ENCODE data around the gene TBXAS1. TPM values are rescaled to one million over a fixed set of nuclear protein-coding genes. Genes with fewer than 3 reads are reported as not detected.

The TBXAS1 gene
- total and polyA plus RNA-seq, 2 of the 8 experiments (the other 6 are each of a cell fraction or from before 2014, with no cell fraction given): 0.86 to 2.1 TPM

GRCh38 chr7:139876622-139877283, 47.7 kb downstream of the TBXAS1 start:
- Histone ChIP-seq H3K4me3 (ENCODE audit: extremely low read depth in 1 of 4, insufficient read depth in 2 of 4, low read depth in 3 of 4, low read length in 4 of 4) (no peak overlapping the region), H4K20me1 (replicated peaks in 1 of 2; ENCODE audit: control insufficient read depth in 1 of 2, insufficient read depth in 2 of 2, low read length in 2 of 2) (no peaks in the 10 kb centered on the region)
- POLR2A ChIA-PET (ENCODE audit: partially characterized antibody): no interaction called here

More at GRCh38 chr7:139876622-139877283, 47.7 kb downstream of the TBXAS1 start:
- Histone ChIP-seq H4K91ac (replicated peaks; ENCODE audit: insufficient read length, low read length) (no peak overlapping the region), H2BK120ac (replicated peaks; ENCODE audit: low read depth, low read length) (no peak overlapping the region), H3K4me2 (ENCODE audit: insufficient read depth in 1 of 2, low read depth in 2 of 2, low read length in 2 of 2) (no peak overlapping the region), H3K79me1 (ENCODE audit: low read depth, low read length) (no peaks in the 10 kb centered on the region), H3K18ac (ENCODE audit: extremely low read depth, low read length) (no peak overlapping the region), H2BK5ac (ENCODE audit: low read depth, low read length) (no peak overlapping the region), H3K4ac (replicated peaks; ENCODE audit: insufficient read length, low read depth, low read length) (no peak overlapping the region), H2BK12ac (ENCODE audit: low read depth, low read length) (no peak overlapping the region), H2AK5ac (ENCODE audit: low read depth, low read length) (no peak overlapping the region), H2AFZ (ENCODE audit: low read length) (no peak overlapping the region), H3K23me2 (ENCODE audit: low read depth, low read length) (no peaks in the 10 kb centered on the region; the same call in 1 of the 2 replicates), H3K79me2 (ENCODE audit: control insufficient read depth in 1 of 2, insufficient read depth in 2 of 2, low read length in 2 of 2) (no peaks in the 10 kb centered on the region), H3K4me1 (replicated peaks in 1 of 4; ENCODE audit: control insufficient read depth in 3 of 4, insufficient read depth in 4 of 4, low read length in 3 of 4) (no peaks in the 10 kb centered on the region), H3K27me3 (replicated peaks in 1 of 4; ENCODE audit: control insufficient read depth in 3 of 4, extremely low read depth in 1 of 4, insufficient read depth in 3 of 4, low read length in 3 of 4) (no peaks in the 10 kb centered on the region), H3K56ac (replicated peaks; ENCODE audit: insufficient read length, low read depth, low read length) (no peak overlapping the region), H3K36me3 (ENCODE audit: control insufficient read depth in 2 of 4, insufficient read depth in 4 of 4, low read length in 3 of 4) (no peaks in the 10 kb centered on the region), H3K27ac (ENCODE audit: low read depth, low read length) (no peak overlapping the region), H3K14ac (ENCODE audit: insufficient read length) (no peak overlapping the region), H3K23ac (ENCODE audit: insufficient read length) (no peak overlapping the region), H3K9ac (replicated peaks in 1 of 4; ENCODE audit: extremely low read depth in 1 of 4, low read depth in 3 of 4, low read length in 3 of 4) (no peak overlapping the region), H4K8ac (ENCODE audit: extremely low read depth, insufficient read depth, low read length) (no peak overlapping the region), H2BK20ac (ENCODE audit: low read length) (no peak overlapping the region), H2BK15ac (ENCODE audit: low read length) (no peak overlapping the region), H4K5ac (ENCODE audit: insufficient read length, low read depth, low read length) (no peak overlapping the region), H3K9me3 (ENCODE audit: insufficient read depth in 2 of 2, low read depth in 1 of 2, low read length in 1 of 2) (no peaks in the 10 kb centered on the region)
- 89% methylated on average over 8 of the region's 8 CpGs; no CpG with 5 or more reads in 1 of the 2 experiments for WGBS, 2 experiments (ENCODE audit: extremely low coverage in 1 of 2, insufficient coverage in 1 of 2, insufficient read length in 1 of 2, insufficient replicate concordance in 2 of 2, low coverage in 1 of 2, low lambda C conversion rate in 2 of 2, missing lambda C conversion rate in 1 of 2)
- CTCF ChIA-PET (ENCODE audit: partially characterized antibody): interaction anchor here (0.7 kb wide), 1 partner anchor 131 kb away, joined by 3 read pairs; no protein-coding TSS in a partner anchor
- FAIRE-seq: no peak
- no peak for DNase-seq (ENCODE audit: low read depth in 1 of 2, low spot score in 2 of 2)
- no peak for TF ChIP-seq SRF (IDR thresholded peaks at IDR 0.05; ENCODE audit: low read depth, low read length)
- TF ChIP-seq SIX5 (IDR thresholded peaks at IDR 0.05; ENCODE audit: low read depth, low read length): no peak
- TF ChIP-seq CEBPB (IDR thresholded peaks at IDR 0.05; ENCODE audit: low read depth, low read length): no peak
- TF ChIP-seq RBBP5 (IDR thresholded peaks at IDR 0.05; ENCODE audit: borderline replicate concordance, low read depth, low read length): no peak
- no peak for TF ChIP-seq SIRT6 (IDR thresholded peaks at IDR 0.05; ENCODE audit: low read length)
- no peak for TF ChIP-seq RXRA (IDR thresholded peaks at IDR 0.05; ENCODE audit: insufficient read depth, low read depth, low read length)

Measured in H1 (cell line).